Measurements from ENCODE around the gene FNTB.

Gene FNTB

GRCh38 chr14:64971491-64971942 is 15.2 kb upstream of the FNTB start:
- Histone ChIP-seq H3K27me3 (ENCODE audit: control insufficient read depth, insufficient read depth, low read length) (peaks cover 9% of the 10 kb centered on the region), H3K36me3 (ENCODE audit: control insufficient read depth, insufficient read depth, low read length) (no peaks in the 10 kb centered on the region), H3K9ac (ENCODE audit: low read length) (peak overlapping the region; percentile 72), H3K4me3 (ENCODE audit: low read length) (peak overlapping the region; percentile 46), H3K9me3 (ENCODE audit: control insufficient read depth, low read length) (no peaks in the 10 kb centered on the region), H3K4me1 (ENCODE audit: control insufficient read depth, insufficient read depth, low read length) (peaks cover 29% of the 10 kb centered on the region)

- Histone ChIP-seq H3K9me3 (ENCODE audit: control insufficient read depth, low read length) (no peaks in the 10 kb centered on the region), H3K4me3 (ENCODE audit: low read length) (peak within 1 kb of the TSS; percentile 46), H3K36me3 (ENCODE audit: control insufficient read depth, insufficient read depth, low read length) (no peaks in the 10 kb centered on the region), H3K4me1 (ENCODE audit: control insufficient read depth, insufficient read depth, low read length) (peaks cover 23% of the 10 kb centered on the region), H3K9ac (ENCODE audit: low read length) (peak within 1 kb of the TSS; percentile 72), H3K27me3 (ENCODE audit: control insufficient read depth, insufficient read depth, low read length) (peaks cover 9% of the 10 kb centered on the region)
Observed at GRCh38 chr14:64971943-64972791, 14.5 kb upstream of the FNTB start, which contains the start of gene RAB15. Gene RAB15 (minus strand): TSS chr14:64972336. CDS start chr14:64972076, 260 bp downstream.

- H3K4me3 ChIP-seq (ENCODE audit: low read length) = no peak overlapping the region
- no peaks in the 10 kb centered on the region for H3K36me3 ChIP-seq (ENCODE audit: control insufficient read depth, insufficient read depth, low read length)
- H3K9me3 ChIP-seq (ENCODE audit: control insufficient read depth, low read length) = no peaks in the 10 kb centered on the region
- peaks cover 16% of the 10 kb centered on the region for H3K4me1 ChIP-seq (ENCODE audit: control insufficient read depth, insufficient read depth, low read length)
- H3K9ac ChIP-seq (ENCODE audit: low read length) = peak overlapping the region; percentile 70
- H3K27me3 ChIP-seq (ENCODE audit: control insufficient read depth, insufficient read depth, low read length) = peaks cover 9% of the 10 kb centered on the region
Observed at GRCh38 chr14:64973026-64973442, 13.7 kb upstream of the FNTB start.

- H3K4me3 ChIP-seq (ENCODE audit: low read length) = no peak overlapping the region
Observed at GRCh38 chr14:64973826-64974225, 12.9 kb upstream of the FNTB start.

GRCh38 chr14:64974563-64974962 is 12.1 kb upstream of the FNTB start:
- Histone ChIP-seq H3K4me3 (ENCODE audit: low read length) (no peak overlapping the region), H3K9me3 (ENCODE audit: control insufficient read depth, low read length) (no peaks in the 10 kb centered on the region), H3K4me1 (ENCODE audit: control insufficient read depth, insufficient read depth, low read length) (peaks cover 16% of the 10 kb centered on the region), H3K27me3 (ENCODE audit: control insufficient read depth, insufficient read depth, low read length) (peaks cover 9% of the 10 kb centered on the region), H3K9ac (ENCODE audit: low read length) (no peak overlapping the region), H3K36me3 (ENCODE audit: control insufficient read depth, insufficient read depth, low read length) (no peaks in the 10 kb centered on the region)

More at GRCh38 chr14:64973826-64974225, 12.9 kb upstream of the FNTB start:
- Histone ChIP-seq H3K4me1 (ENCODE audit: control insufficient read depth, insufficient read depth, low read length) (peaks cover 16% of the 10 kb centered on the region), H3K27me3 (ENCODE audit: control insufficient read depth, insufficient read depth, low read length) (peaks cover 9% of the 10 kb centered on the region), H3K9me3 (ENCODE audit: control insufficient read depth, low read length) (no peaks in the 10 kb centered on the region), H3K36me3 (ENCODE audit: control insufficient read depth, insufficient read depth, low read length) (no peaks in the 10 kb centered on the region), H3K9ac (ENCODE audit: low read length) (no peak overlapping the region)

GRCh38 chr14:64979336-64980074 is 7.2 kb upstream of the FNTB start:
- Histone ChIP-seq H3K9me3 (ENCODE audit: control insufficient read depth, low read length) (no peaks in the 10 kb centered on the region), H3K9ac (ENCODE audit: low read length) (no peak overlapping the region), H3K36me3 (ENCODE audit: control insufficient read depth, insufficient read depth, low read length) (no peaks in the 10 kb centered on the region), H3K4me3 (ENCODE audit: low read length) (no peak overlapping the region), H3K27me3 (ENCODE audit: control insufficient read depth, insufficient read depth, low read length) (no peaks in the 10 kb centered on the region), H3K4me1 (ENCODE audit: control insufficient read depth, insufficient read depth, low read length) (no peaks in the 10 kb centered on the region)

- peak overlapping the region; percentile 17 for H3K9ac ChIP-seq (ENCODE audit: low read length)
- H3K4me1 ChIP-seq (ENCODE audit: control insufficient read depth, insufficient read depth, low read length) = peaks cover 10% of the 10 kb centered on the region
- H3K4me3 ChIP-seq (ENCODE audit: low read length) = no peak overlapping the region
- H3K9me3 ChIP-seq (ENCODE audit: control insufficient read depth, low read length) = no peaks in the 10 kb centered on the region
- no peaks in the 10 kb centered on the region for H3K36me3 ChIP-seq (ENCODE audit: control insufficient read depth, insufficient read depth, low read length)
- no peaks in the 10 kb centered on the region for H3K27me3 ChIP-seq (ENCODE audit: control insufficient read depth, insufficient read depth, low read length)
Observed at GRCh38 chr14:64983439-64984310, 3.0 kb upstream of the FNTB start.

GRCh38 chr14:64987438-64987767 is 708 bp downstream of the FNTB start:
- peak overlapping the region; percentile 88 for H3K9ac ChIP-seq (ENCODE audit: low read length)
- no peaks in the 10 kb centered on the region for H3K9me3 ChIP-seq (ENCODE audit: control insufficient read depth, low read length)
- H3K27me3 ChIP-seq (ENCODE audit: control insufficient read depth, insufficient read depth, low read length) = no peaks in the 10 kb centered on the region
- H3K36me3 ChIP-seq (ENCODE audit: control insufficient read depth, insufficient read depth, low read length) = no peaks in the 10 kb centered on the region
- peak overlapping the region; percentile 62 for H3K4me3 ChIP-seq (ENCODE audit: low read length)
- peaks cover 10% of the 10 kb centered on the region for H3K4me1 ChIP-seq (ENCODE audit: control insufficient read depth, insufficient read depth, low read length)

- Histone ChIP-seq H3K9me3 (ENCODE audit: control insufficient read depth, low read length) (no peaks in the 10 kb centered on the region), H3K9ac (ENCODE audit: low read length) (no peak overlapping the region), H3K4me3 (ENCODE audit: low read length) (no peak overlapping the region), H3K36me3 (ENCODE audit: control insufficient read depth, insufficient read depth, low read length) (no peaks in the 10 kb centered on the region), H3K4me1 (ENCODE audit: control insufficient read depth, insufficient read depth, low read length) (peaks cover 10% of the 10 kb centered on the region), H3K27me3 (ENCODE audit: control insufficient read depth, insufficient read depth, low read length) (no peaks in the 10 kb centered on the region)
Observed at GRCh38 chr14:64990296-64990695, 3.6 kb downstream of the FNTB start.

GRCh38 chr14:64990939-64991338 is 4.2 kb downstream of the FNTB start:
- H3K9me3 ChIP-seq (ENCODE audit: control insufficient read depth, low read length) = no peaks in the 10 kb centered on the region
- H3K4me3 ChIP-seq (ENCODE audit: low read length) = no peak overlapping the region
- peaks cover 10% of the 10 kb centered on the region for H3K4me1 ChIP-seq (ENCODE audit: control insufficient read depth, insufficient read depth, low read length)
- no peaks in the 10 kb centered on the region for H3K27me3 ChIP-seq (ENCODE audit: control insufficient read depth, insufficient read depth, low read length)
- H3K36me3 ChIP-seq (ENCODE audit: control insufficient read depth, insufficient read depth, low read length) = no peaks in the 10 kb centered on the region
- no peak overlapping the region for H3K9ac ChIP-seq (ENCODE audit: low read length)

GRCh38 chr14:64992328-64992885 is 5.7 kb downstream of the FNTB start:
- Histone ChIP-seq H3K4me1 (ENCODE audit: control insufficient read depth, insufficient read depth, low read length) (peaks cover 5% of the 10 kb centered on the region), H3K4me3 (ENCODE audit: low read length) (no peak overlapping the region), H3K36me3 (ENCODE audit: control insufficient read depth, insufficient read depth, low read length) (no peaks in the 10 kb centered on the region), H3K9me3 (ENCODE audit: control insufficient read depth, low read length) (no peaks in the 10 kb centered on the region), H3K27me3 (ENCODE audit: control insufficient read depth, insufficient read depth, low read length) (no peaks in the 10 kb centered on the region), H3K9ac (ENCODE audit: low read length) (no peak overlapping the region)

All from mucosa of stomach (tissue), 1 donor.